Effector memory CD4-positive, alpha-beta T cell (primary cell): Measurements from ENCODE around the gene BAIAP2L1.

Source experiments
- DNase-seq, 3 donors: peaks; one replicate each; pipeline ENCODE4 v3.0.0-alpha.2; 2020
- H3K27ac ChIP-seq: 2 replicates; pipeline ENCODE4 v1.7.0; 2013; ENCODE audit warnings: mild to moderate bottlenecking, low read length, moderate library complexity; ENCODE audit not compliant: insufficient read depth, poor library complexity, severe bottlenecking
- H3K27me3 ChIP-seq: replicated peaks from 2 replicates; pipeline ENCODE4 v1.7.0; 2013; ENCODE audit warnings: mild to moderate bottlenecking, low read length; ENCODE audit not compliant: insufficient read depth, control insufficient read depth, poor library complexity, severe bottlenecking
- H3K36me3 ChIP-seq: 2 replicates; pipeline ENCODE4 v1.7.0; 2013; ENCODE audit warnings: mild to moderate bottlenecking, low read length, moderate library complexity; ENCODE audit not compliant: control insufficient read depth, insufficient read depth
- H3K4me1 ChIP-seq: 2 replicates; pipeline ENCODE4 v1.7.0; 2013; ENCODE audit warnings: low read length, mild to moderate bottlenecking; ENCODE audit not compliant: control insufficient read depth, insufficient read depth, poor library complexity, severe bottlenecking
- H3K4me3 ChIP-seq: 2 replicates; pipeline ENCODE4 v1.7.0; 2013; ENCODE audit warnings: low read length, low read depth, mild to moderate bottlenecking; ENCODE audit not compliant: insufficient read depth, poor library complexity, severe bottlenecking
- H3K9me3 ChIP-seq: 2 replicates; pipeline ENCODE4 v1.7.0; 2013; ENCODE audit warnings: mild to moderate bottlenecking, low read length, moderate library complexity; ENCODE audit not compliant: control insufficient read depth

The BAIAP2L1 gene

DNA sequence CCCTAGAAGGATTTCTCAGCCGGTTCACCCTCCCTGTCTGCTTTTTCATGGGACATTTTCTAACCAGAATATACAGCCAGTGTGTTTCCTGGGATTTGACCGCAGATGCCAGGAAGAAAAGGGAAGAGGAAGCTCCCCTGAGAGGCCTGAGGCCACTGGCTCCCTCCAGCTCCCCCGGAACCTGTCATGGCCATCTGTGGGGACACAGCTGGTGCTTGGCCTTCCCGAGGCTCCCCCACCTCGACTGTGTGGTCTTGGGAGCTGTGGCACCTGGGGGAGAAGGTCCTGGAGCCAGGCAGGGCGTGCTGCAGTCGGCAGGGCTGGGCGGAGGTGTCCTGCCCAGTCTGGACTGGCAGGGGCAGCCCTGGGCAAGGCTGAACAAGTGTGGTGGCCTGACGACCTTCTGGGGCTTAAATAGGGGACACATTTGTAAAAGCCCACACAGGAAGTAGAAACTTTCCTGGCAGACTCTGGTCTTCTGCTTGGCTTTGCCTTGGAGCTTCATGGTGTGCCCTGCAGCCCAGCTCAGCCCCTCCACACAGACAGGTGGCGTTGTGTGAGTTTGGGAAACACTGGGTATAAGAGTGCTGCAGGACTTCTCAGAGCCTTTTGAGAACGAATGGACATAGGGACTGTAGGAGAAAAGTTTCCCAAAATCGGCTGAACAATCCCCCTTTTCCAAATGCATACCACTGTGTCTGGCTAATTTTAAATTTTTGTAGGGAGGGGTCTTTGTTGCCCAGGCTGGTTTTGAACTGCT, 112.6 kb downstream of the BAIAP2L1 start:
- Histone ChIP-seq H3K4me1 (peaks cover 9% of the 10 kb centered on the region), H3K27me3 (no peaks in the 10 kb centered on the region), H3K4me3 (no peak overlapping the region), H3K27ac (no peak overlapping the region), H3K9me3 (no peaks in the 10 kb centered on the region), H3K36me3 (peaks cover 3% of the 10 kb centered on the region)
- no peak for DNase-seq

DNA sequence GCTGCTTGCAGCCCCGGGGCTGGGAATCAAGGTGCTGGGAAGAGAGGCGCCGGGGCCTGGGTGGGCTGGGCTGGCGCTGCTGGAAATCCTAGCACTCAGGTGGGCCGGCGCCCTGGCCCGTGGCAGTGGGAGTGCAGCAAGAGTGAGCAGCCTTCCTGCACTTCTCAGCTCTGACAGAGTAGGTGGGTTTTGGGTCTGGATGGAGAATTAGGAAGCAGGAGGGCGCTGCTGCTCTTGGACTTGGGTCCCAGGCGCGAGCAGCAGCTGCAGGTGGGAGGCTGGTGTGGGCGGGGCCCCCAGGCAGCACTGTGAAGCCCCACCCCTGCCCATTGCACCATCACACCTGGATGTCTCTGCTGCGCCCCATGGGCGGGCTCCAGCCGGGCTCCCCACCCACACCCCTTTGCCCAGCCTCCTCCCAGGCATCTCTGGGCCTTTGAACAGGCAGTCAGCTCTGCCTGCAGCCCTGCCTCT, 113.4 kb downstream of the BAIAP2L1 start:
- no peak overlapping the region for H3K27ac ChIP-seq

DNA sequence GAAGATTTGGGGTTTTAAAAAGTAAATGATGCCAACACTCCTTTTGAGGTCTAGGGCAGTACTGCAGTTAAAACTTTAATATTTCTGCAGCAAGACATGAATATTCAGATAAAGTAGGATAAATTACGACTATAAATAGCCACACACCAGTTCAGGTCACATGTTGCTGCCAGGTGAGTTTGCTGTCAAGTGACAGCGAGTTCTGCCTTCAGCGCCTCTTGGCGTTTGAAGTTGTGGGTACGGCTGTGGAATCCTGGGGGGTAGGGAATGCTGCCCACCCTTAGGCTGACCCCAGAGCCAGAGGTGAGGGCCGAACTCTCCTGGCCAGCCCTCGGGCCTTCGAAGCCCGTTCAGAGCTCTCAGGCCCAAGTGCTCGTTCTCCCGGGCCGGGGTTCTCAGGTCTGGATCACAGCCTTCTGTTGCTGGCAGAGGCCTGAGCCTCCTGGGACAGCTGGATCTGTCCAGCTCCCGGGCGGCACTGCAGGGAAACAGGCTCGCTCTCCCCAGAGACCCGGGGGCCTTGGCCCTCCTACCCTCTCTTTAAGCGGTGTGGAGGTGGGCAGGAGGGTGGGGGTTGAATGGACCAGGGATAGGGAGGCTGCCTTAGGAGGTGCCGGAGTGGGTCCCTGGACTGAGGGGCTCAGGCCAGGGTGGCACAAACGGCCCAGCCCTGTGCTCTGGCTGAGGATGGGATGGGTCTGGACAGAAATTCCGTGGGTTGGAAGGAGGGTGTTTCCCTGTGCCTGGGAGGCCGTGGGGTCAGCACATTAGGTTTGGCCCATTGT, 114.0 kb downstream of the BAIAP2L1 start:
- Histone ChIP-seq H3K4me3 (no peak overlapping the region), H3K27ac (no peak overlapping the region)

More for the DNA sequence above, 113.4 kb downstream of the BAIAP2L1 start:
- Histone ChIP-seq H3K9me3 (no peaks in the 10 kb centered on the region), H3K4me3 (no peak overlapping the region), H3K27me3 (no peaks in the 10 kb centered on the region), H3K4me1 (peaks cover 16% of the 10 kb centered on the region), H3K36me3 (no peaks in the 10 kb centered on the region)
- DNase-seq = no peak

DNA sequence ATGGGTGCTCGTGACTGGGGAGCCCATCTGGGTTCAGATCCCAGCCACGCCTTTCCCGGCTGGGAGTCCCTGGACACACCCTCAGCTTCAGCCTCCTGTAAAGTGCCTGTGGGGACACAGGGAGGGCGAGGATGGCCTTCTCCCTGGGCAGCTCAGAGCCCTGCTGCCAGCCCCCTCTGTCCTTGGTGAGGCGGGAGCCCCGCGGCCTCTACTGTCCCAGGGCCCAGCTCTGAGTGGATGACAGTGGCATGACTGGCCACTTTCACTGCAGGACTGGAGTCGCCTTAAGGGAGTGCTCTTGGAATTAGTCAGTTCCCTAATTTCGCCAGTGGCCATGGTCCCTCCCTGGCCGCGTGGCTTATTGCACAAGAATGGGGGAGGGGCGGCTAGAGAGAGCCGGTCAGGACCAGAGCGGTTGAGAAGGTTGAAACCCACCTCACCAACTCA, 114.8 kb downstream of the BAIAP2L1 start:
- no peak for DNase-seq
- Histone ChIP-seq H3K36me3 (no peaks in the 10 kb centered on the region), H3K27me3 (no peaks in the 10 kb centered on the region), H3K4me3 (no peak overlapping the region), H3K27ac (no peak overlapping the region), H3K9me3 (no peaks in the 10 kb centered on the region), H3K4me1 (peaks cover 23% of the 10 kb centered on the region)

More for the DNA sequence above, 114.0 kb downstream of the BAIAP2L1 start:
- no peaks in the 10 kb centered on the region for H3K9me3 ChIP-seq
- no peaks in the 10 kb centered on the region for H3K27me3 ChIP-seq
- peaks cover 23% of the 10 kb centered on the region for H3K4me1 ChIP-seq
- no peak for DNase-seq
- no peaks in the 10 kb centered on the region for H3K36me3 ChIP-seq

DNA sequence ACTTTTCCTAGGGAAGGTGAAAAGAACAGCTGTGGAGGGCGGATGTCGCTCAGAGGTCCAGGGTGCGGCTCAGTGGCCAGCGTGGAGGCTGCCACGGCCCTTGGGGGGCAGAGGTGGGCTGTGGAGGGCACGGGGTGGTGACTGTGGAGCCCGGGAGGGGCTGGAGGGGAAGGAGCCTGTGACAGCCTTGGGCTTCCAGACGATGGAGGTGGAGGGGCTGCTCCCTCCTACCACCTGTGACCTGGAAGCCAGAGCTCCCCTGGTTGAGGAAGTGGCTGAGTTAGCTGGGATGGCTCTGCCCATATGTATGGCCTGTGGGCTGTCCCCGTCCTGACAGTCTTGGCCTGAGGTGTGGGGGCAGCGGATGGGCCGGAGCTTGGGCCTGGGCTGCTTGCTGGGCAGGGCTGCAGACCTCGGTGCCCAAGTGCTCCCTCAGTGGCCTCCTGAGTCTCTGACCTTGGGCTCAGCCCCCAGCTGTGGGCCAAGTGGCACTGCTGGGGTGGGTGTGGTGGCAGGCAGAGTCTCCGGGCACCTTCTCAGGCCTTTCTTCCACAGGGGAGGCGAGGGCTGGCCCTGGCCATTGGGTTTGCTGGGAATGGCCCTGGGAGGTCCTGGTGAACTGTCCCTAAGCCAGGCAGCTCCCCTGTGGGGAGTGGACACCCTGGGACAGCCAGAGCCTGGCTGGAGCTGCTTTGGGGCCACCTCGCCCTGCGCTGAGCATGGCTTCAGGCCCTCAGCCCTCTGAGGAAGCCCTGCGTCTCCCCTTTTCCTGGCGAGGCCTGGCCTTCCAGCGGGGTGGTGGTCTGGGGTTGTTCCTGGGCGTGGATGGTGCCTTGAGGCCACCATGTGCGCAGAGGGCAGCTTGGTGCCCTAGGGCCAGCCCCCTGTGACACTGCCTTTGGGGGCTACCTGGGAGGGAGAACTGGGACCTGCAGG, 115.5 kb downstream of the BAIAP2L1 start:
- H3K36me3 ChIP-seq = no peaks in the 10 kb centered on the region
- DNase-seq = no peak
- no peaks in the 10 kb centered on the region for H3K27me3 ChIP-seq
- H3K4me3 ChIP-seq = no peak overlapping the region
- H3K4me1 ChIP-seq = peaks cover 27% of the 10 kb centered on the region
- H3K9me3 ChIP-seq = no peaks in the 10 kb centered on the region
- no peak overlapping the region for H3K27ac ChIP-seq

DNA sequence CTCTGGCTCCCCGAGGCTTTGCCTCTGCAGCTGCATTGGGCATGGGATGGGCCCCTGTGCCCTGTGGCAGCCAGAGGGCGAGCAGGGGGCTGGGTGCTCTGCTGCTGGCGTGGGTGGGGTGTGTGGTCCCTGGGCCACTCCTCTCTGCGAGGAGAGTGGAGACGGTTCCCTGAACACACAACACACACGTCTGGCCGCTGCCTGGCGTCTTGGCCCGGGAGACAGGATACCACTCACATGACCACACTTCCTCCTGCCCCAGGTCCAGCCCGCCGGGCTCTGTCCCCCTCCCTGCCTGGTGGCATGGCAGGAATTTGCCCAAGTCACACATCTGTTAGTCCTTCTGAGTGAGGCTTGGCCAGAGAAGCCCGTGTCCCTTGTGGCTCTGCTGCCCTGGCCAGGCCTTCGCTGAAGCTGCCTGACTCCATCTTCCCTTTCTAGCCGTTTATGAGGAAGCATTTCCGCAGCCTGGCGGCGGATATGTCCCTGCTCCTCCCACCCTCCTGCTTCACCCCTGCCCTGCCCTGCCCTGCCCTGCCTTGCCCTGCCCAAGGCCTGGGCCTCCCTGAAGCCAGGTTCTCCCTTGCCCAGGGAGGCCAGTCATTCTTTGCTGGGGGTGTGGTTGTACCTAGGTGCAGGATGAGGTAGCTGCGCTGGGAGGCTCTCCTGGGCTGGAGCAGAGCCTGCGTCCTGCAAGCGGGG, 116.4 kb downstream of the BAIAP2L1 start:
- H3K4me3 ChIP-seq = no peak overlapping the region
- no peak for DNase-seq
- H3K27me3 ChIP-seq = no peaks in the 10 kb centered on the region
- peaks cover 28% of the 10 kb centered on the region for H3K4me1 ChIP-seq
- no peaks in the 10 kb centered on the region for H3K9me3 ChIP-seq
- no peaks in the 10 kb centered on the region for H3K36me3 ChIP-seq
- no peak overlapping the region for H3K27ac ChIP-seq

DNA sequence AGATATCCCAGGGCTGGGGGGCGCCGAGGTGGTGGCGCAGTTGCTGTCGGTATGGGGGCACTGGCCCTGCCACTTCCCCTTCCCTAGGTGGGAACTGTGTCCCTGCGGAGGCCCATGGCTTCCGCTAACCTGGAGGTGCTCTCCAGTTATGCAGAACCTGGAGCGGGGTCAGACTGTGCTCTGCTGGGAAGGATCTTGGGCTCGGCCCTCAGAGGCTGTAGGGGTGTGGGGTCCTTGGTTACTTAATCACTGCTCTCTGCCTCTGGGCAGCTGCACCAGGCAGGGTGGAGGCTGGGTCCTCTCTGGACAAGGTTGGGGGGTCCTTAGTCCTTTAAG, 117.0 kb downstream of the BAIAP2L1 start:
- no peak overlapping the region for H3K4me3 ChIP-seq
- peaks cover 28% of the 10 kb centered on the region for H3K4me1 ChIP-seq
- H3K36me3 ChIP-seq = no peaks in the 10 kb centered on the region
- H3K27me3 ChIP-seq = no peaks in the 10 kb centered on the region
- H3K27ac ChIP-seq = no peak overlapping the region
- DNase-seq = no peak
- H3K9me3 ChIP-seq = no peaks in the 10 kb centered on the region

DNA sequence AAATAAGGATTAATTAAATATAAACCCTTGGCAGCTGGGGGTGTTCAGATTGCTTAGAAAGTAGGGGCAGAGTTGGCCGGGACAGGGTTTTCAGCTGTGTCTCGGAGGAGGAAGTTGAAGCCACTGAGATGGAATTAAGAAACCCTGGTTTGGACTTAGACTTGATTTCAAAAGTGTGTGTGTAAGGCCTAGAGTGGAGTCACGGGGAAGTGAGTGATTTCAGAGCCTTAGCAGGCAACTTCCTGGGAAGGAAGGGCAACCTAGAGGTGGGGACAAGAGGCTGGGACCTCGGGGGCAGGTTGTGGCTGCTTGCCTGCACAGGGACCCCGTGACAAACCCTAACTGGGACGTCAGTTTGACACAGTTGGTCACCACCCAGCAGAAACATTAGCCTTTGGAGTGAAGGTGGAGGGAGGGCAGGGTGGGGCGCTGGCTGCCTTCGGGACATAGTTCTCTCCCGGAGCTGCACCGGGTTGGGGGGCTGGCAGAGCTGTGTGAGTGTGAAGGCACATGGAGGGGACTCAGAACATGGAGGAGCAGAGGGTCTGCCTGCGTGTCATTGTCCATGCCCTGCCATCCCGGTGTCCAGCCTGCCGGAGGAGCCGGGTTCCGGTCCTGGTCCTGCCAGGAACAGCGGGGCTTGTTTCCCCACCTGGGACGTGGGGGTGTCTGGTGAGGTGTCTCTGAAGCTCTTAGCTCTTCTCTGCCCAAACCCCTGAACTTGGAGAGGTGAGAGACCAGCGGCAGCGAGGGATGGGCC, 117.6 kb downstream of the BAIAP2L1 start:
- no peaks in the 10 kb centered on the region for H3K9me3 ChIP-seq
- H3K27me3 ChIP-seq = no peaks in the 10 kb centered on the region
- H3K36me3 ChIP-seq = no peaks in the 10 kb centered on the region
- no peak for DNase-seq
- H3K27ac ChIP-seq = peak overlapping the region; percentile 77
- H3K4me3 ChIP-seq = no peak overlapping the region
- peaks cover 28% of the 10 kb centered on the region for H3K4me1 ChIP-seq

DNA sequence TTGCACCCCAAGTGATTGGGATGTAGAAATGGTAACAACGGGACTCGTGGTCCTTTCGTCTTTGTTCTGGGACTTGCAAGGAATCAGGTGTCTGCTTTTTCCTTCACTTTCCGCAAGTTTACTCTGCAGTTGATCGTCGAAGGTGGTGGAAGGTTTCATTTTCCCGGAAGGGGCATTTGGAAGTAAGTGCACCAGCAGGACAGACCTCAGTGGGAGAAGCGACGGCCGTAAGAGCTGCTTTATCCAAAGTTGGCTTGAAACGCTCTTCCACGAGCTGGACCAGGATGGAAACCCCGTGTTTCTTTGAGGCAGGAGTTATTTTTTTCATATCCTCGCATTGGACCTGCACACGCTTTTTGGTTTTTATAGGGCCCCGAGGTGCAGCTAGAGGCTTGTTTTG, 118.2 kb downstream of the BAIAP2L1 start:
- H3K36me3 ChIP-seq = no peaks in the 10 kb centered on the region
- no peaks in the 10 kb centered on the region for H3K9me3 ChIP-seq
- H3K4me1 ChIP-seq = peaks cover 28% of the 10 kb centered on the region
- no peak for DNase-seq
- peak overlapping the region; percentile 89 for H3K4me3 ChIP-seq
- peak overlapping the region; percentile 77 for H3K27ac ChIP-seq
- no peaks in the 10 kb centered on the region for H3K27me3 ChIP-seq
